ENCODE data around the gene IGFBPL1.
A peak's percentile ranks its signal among the peaks of the same experiment; 100 is the strongest.
"Not testable (repeated sequence)": the region's sequence is repeated elsewhere in the genome, so short reads cannot be mapped to it uniquely, and the experiment has no call there.

IGFBPL1 gene

GRCh38 chr9:38428062-38428461 lies 3.8 kb upstream of the IGFBPL1 start:
- no peak for DNase-seq

GRCh38 chr9:38424918-38425317 lies 664 bp upstream of the IGFBPL1 start:
- DNase-seq, result no peak

DNA sequence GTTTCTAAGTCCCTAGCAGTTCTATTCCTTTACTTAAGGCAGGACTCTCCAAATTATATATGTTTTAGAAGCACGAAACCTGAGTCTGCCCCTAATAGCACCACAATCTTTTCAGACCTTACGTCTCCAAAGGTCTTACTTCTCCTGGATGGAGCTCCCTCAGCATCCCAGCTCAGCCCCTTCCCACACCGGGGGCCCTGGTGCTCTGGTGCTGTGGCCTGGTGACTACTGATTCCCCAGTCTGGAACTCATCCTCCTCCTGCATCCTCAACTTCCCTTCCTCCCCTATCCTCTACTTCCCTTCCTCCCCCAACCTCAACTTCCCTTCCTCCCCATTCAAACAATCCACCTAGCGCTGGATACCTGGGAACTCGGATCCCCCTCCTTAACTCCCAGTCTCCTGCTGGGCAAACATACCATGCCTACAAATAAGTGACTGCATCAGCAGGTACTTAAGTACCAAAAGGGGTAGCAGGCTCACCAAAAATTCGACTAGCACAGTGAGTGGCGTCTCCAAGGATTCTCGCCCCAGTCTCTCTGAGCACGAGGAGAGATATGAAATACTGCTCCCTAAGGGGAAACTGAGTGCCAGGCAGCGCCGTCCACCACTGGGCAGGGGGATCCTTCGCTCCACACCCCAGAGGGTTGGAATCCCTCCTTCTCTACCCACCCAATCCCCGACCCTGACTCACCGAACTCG lies 831 bp downstream of the IGFBPL1 start:
- DNase-seq, result no peak

GRCh38 chr9:38422555-38423260 lies 1.5 kb downstream of the IGFBPL1 start:
- DNase-seq, result no peak

GRCh38 chr9:38421498-38422211 lies 2.6 kb downstream of the IGFBPL1 start:
- DNase-seq, result no peak

- DNase-seq, result no peak
Measured at GRCh38 chr9:38419181-38419580, 5.1 kb downstream of the IGFBPL1 start.

DNA sequence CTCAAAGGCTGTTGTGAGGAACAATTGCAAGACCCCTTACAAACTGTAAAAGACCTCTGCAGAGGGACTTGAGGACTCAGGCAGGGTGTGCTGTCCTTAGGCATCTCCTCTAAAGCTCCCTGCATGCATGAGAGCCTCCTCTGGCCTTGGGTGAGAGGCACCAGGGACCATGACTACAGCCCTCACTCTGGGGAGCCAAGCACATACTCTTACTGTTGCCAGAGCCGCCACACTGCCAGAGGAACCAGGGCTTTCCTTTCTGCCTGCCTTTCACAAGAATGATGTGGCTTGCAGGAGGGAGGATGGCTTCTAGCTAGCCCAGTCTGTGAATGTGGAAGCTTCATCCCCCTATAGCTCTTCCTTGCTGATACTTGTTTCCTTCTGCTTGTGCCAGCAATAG lies 5.9 kb downstream of the IGFBPL1 start:
- no peak for DNase-seq

DNA sequence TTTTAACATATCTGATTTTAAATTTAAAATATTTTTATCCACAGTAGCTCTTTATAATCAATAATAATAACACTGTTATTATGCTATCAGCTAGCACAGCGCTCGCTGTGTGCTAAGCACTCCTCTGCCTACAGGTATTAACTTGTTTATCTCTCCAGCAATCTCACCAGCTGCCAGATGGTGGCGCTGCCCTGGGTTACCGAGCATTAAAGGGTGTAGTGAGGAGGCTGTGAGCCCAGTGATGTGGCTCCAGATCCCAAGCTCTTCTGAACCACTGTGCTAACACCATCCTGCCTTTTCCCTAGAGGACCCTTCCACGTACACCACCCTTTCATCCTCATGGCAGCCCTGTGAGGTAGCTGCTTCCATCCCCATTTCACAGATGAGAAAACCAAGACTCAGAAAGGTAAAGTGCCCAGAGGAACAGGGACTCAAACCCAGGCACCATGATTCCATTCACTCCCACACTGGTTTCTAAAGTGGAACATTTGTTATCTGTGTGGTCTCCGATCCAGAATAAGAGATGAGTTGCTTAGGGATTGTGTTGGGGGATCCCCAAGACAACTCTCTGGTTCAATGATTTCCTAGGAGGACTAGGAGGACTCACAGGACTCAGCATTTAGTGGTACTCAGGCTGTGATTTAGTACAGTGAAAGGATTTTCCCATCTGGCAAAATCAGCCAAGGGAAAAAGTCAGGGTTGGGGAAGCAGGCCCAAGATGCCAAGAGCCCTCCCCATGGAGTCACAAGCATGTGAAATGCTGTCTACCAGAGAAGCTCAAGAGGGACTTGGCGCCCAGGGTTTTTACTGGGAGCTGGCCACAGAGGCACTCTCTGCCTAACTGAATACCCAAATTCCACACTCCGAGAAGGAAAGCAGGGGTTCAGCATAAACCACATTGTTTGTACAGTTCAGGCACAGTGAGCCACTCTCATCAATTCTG lies 7.0 kb downstream of the IGFBPL1 start:
- DNase-seq, result peak; percentile 32

DNA sequence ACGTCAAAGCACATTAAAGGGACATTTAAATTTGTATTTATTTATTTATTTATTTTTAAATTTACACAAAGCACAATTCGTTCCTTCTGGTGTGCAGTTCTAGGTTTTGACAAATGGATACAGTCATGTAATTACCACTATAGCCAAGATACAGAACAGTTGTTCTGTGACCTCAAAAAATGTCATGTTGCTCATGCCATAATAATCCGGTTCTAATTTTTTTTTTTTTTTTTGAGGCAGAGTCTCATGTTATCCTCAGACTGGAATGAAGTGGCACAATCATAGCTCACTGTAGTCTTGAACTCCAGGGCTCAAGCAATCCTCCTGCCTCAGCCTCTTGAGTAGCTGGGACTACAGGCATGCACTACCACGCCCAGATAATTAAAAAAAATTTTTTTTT lies 7.8 kb downstream of the IGFBPL1 start:
- no peak for DNase-seq

DNA sequence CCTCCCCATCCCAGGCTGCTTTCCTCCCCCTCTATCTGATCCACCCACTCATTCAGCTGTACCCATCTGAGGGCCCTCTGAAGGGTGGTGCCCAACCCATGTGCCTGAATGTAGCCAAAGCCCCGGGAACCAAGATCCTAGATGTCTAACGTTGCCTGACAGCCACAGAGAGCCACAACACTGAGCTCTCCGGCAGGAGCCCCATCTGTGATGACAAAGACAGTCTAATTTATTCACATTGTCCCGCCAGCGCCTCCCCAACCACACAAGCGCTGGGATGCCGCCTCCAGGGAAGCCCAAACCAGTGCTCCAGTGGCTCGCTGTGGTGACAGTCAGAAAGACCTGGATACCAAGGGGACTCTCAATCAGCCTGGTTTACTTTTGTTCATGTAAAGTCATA lies 8.4 kb downstream of the IGFBPL1 start:
- DNase-seq, result no peak

GRCh38 chr9:38414040-38414723 lies 10.1 kb downstream of the IGFBPL1 start:
- DNase-seq, result no peak

DNA sequence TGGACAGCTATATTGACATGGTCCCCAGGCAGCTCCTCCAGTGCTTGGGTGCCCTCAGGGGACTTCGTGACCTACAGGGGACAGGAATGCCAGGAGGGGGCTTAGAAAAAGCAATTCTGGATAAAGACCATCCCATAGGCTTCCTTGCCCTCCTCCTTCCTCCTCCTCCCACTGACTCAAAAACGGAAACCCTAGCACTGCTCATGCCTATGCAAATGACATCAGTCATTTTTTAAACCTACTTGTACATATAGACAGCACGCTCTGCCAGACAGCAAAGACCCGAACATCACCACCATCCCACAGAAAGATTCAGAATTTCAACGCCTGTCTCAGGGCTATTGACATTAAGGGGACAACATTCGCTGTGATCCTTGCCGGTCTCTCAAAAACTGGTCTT lies 11.0 kb downstream of the IGFBPL1 start:
- DNase-seq, result no peak

DNA sequence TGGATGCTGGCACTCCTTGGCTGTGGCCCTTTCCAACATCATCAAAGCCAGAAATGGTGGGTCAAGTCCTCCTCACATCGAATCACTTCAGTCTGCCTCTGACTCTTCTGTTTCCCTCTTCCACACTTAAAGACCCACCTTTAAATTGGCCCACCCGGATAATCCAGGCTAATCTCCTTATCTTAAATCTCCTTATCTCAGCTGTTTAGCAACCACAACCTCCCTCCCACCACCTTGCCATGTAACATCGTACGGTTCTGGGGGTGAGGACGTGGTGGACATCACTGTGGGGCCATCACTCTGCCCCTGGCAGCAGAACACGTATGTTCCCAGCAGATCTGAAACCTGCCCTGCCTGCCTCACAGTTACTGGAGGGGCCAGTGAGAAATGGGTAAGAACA lies 11.5 kb downstream of the IGFBPL1 start:
- no peak for DNase-seq

DNA sequence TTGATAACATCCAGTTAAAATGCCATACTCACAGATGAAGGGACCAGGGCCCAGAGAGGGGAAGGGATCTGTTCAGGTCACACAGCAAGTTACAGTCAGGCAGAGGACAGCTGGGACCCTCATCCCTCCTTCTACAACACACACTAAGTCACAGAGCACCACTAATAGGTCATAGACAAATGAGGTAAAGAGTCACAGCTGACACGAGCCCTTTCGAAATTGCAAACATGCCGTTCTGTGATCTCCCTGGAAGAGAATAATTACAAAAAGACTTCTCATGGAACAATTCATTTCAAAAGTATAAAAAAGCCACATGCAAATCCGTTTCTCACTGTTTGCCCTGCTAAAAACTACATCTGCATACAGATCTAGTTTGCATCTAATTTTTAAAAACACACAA lies 15.5 kb downstream of the IGFBPL1 start:
- DNase-seq, result no peak

- DNase-seq, result no peak
Measured at GRCh38 chr9:38406476-38407186, 17.6 kb downstream of the IGFBPL1 start.

GRCh38 chr9:38405785-38406184 lies 18.5 kb downstream of the IGFBPL1 start:
- DNase-seq, result no peak

DNA sequence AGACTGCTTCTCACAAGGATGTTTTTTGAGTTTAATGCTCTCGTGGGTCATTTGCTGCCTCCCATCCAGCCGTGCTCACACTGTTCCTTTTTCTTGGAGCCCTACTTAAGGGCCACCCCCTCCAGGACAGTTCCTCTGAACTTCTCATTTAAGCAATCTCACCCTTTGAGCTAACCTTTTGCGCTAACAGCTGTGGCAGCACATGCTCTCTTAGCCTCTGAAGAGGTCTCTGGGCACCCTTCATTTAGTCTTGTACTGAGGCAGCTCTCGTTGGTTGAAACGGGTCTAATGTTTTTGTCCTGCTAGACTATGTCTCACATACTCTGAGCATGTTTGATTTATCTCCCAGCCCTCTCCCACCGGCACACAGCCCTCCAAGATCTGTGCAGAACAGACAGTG lies 19.9 kb downstream of the IGFBPL1 start:
- no peak for DNase-seq

- no peak for DNase-seq
Measured at GRCh38 chr9:38401994-38402393, 22.3 kb downstream of the IGFBPL1 start.

GRCh38 chr9:38399191-38399590 lies 25.1 kb downstream of the IGFBPL1 start:
- DNase-seq, result not testable (repeated sequence)

DNA sequence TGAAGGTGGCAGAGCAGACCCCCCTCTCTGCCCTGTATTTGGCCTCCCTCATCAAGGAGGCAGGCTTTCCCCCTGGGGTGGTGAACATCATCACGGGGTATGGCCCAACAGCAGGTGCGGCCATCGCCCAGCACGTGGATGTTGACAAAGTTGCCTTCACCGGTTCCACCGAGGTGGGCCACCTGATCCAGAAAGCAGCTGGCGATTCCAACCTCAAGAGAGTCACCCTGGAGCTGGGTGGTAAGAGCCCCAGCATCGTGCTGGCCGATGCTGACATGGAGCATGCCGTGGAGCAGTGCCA lies 27.9 kb downstream of the IGFBPL1 start:
- no peak for DNase-seq

- DNase-seq, result no peak
Measured at GRCh38 chr9:38395653-38396370, 28.4 kb downstream of the IGFBPL1 start.
